NAMALWA (cell line): ENCODE measurements around the gene OR2AK2.

Source experiments
- DNase-seq: peaks from one replicate; pipeline ENCODE4 v3.0.0-alpha.2; 2015; ENCODE audit warnings: low spot score

Gene OR2AK2

GRCh38 chr1:247964933-247965332 lies at the start of gene OR2AK2:
Gene OR2AK2 (plus strand): TSS chr1:247965233. CDS start chr1:247965377, 144 bp downstream.
- DNase-seq: no peak

- DNase-seq: no peak
Measured at GRCh38 chr1:247919952-247920351, 45.1 kb upstream of the OR2AK2 start, which contains the start of gene OR2T8. Gene OR2T8 (plus strand): TSS chr1:247920252. CDS start chr1:247921018, 766 bp downstream.

DNA sequence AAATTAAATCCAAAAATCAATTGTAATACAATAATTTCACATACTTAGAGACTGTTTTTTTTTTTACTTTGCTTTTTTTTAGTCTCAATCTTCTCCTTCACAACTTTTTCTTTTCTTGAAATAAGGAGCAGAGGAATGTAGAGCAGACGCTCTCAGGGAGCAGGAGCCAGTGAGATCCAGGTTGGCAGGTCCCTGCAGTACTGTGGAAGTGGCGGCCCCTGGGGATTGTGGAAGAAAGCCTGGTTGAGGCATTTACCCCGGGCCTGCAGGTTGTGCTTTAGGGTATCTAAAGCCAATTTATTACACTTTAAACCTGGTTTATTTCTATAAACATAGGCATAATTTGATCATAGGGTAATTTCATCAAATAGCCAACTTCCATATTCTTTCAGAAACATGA lies 41.1 kb upstream of the OR2AK2 start:
- DNase-seq: no peak

GRCh38 chr1:247924868-247925267 lies 40.2 kb upstream of the OR2AK2 start, which contains the start of gene OR2AJ1:
Gene OR2AJ1 (plus strand): TSS chr1:247924889. CDS start chr1:247933769, 8,880 bp downstream.
- DNase-seq: no peak

GRCh38 chr1:247933989-247934388 lies 31.0 kb upstream of the OR2AK2 start:
- no peak for DNase-seq

- DNase-seq: no peak
Measured at GRCh38 chr1:247935781-247936180, 29.3 kb upstream of the OR2AK2 start.

GRCh38 chr1:247936415-247936814 lies 28.6 kb upstream of the OR2AK2 start:
- no peak for DNase-seq

GRCh38 chr1:247936965-247937734 lies 27.9 kb upstream of the OR2AK2 start:
- DNase-seq: peak; percentile 94

DNA sequence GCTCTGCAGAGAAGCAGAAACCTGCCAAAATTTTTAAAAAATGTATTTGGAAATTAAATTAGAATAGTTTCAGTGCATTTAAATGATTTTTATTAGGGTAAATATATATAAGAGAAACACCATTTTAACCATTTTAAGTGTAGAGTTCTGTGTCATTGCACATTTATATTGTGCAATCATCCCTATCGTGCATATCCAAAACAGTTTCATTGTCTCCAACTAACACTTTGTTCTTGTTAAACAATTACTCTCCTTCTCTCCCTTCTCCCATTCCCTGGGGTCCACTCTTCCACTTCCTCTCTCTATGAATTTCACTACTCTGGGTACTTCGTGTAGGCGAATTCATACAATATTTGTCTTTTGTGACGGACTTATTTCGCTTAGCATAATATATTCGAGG lies 22.4 kb upstream of the OR2AK2 start:
- DNase-seq: no peak

DNA sequence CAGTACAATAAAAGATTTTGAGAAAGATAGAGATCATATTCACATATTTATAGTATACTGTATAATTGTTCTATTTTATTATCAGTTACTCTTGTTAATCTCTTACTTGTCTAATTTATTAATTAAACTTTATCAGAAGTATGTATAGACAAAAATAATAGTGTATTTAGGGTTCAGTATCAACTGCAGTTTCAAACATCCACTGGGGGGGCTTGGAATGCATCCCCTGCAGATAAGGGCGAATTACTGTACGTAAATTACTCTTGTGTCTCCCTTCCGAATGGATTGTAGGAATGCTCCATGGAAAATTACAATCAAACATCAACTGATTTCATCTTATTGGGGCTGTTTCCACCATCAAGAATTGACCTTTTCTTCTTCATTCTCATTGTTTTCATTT lies 16.5 kb upstream of the OR2AK2 start, which contains the start of gene OR2L8:
Gene OR2L8 (plus strand): TSS at position 301 of the 400 bp plus-strand sequence. CDS start 0 bp downstream, at position 301.
- no peak for DNase-seq

DNA sequence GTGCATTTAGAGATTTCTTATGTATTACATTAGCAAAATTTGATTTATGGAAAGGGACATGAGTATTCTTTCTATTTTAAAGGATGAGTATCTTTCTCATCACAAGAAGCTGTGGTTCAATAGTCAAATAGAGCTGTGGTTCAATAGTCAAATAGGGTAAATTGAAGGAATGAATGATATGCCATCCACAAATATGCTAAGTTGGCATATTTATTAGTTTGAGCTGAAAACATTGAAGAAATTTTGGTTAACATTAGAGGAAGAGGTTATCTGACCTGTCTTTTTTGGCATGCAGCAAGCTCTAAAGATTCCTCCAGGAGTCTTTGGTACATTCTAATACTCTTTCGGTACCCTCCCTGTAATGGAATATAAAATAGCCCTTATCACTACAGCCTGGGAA lies 11.6 kb upstream of the OR2AK2 start:
- DNase-seq: no peak

DNA sequence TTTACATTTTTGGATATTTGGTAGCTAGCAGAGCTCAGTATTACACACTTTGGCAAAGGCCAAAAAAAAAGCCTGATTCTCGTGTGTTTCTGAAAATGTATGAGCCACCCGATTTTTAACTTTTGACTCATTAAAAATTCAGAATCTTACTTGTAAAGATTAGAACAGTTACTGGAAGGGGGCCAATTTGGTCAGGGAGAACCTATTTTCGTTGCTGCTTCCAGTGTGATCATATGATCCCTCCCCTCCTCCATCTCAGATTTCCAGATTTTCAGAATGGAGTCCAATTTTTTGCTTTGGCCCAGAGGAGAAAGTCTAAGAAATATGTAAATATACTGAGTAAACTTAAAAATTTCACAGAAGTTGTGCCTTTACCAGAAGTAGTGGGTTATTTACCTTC lies 3.2 kb upstream of the OR2AK2 start:
- no peak for DNase-seq

- DNase-seq: no peak
Measured at GRCh38 chr1:247962911-247963588, 2.0 kb upstream of the OR2AK2 start.

DNA sequence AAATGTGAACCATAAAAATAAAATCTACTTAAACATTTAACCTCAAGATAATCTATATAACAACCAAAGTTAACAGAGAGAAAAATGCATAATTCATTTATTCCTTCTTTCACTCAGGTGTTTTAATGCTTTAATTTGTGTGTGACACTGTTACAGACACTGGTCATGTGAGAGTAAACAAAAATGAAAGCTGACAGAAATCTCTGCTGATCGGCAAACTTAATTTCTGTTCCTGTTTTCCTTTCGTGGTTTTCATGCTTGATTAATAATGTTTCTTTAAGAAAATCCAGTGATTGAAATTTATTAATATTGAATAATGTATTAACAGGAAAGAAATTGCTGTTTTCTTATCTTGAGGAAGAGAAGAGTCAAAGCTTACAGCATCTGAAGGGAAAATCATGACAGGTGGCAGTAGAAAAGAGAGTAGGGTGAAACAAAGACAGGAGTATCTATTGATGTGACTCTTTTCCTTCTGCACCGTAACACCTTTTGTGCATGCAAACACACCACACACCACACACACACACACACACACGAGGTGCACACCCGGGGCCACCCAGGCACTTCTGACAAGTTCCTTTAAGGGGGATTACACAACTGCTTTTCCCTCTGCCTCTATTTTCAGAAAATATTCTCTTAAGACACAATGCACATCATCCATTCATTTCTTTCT lies 1.6 kb downstream of the OR2AK2 start:
- DNase-seq: peak; percentile 41

GRCh38 chr1:247992986-247993385 lies 28.0 kb downstream of the OR2AK2 start:
- no peak for DNase-seq

GRCh38 chr1:247998811-247999210 lies 33.8 kb downstream of the OR2AK2 start:
- DNase-seq: no peak

GRCh38 chr1:248000169-248000568 lies 35.1 kb downstream of the OR2AK2 start:
- DNase-seq: no peak

- no peak for DNase-seq
Measured at GRCh38 chr1:248007778-248008177, 42.7 kb downstream of the OR2AK2 start.

- DNase-seq: no peak
Measured at GRCh38 chr1:248009681-248010080, 44.6 kb downstream of the OR2AK2 start.

GRCh38 chr1:248013229-248013710 lies 48.2 kb downstream of the OR2AK2 start, which contains the start of gene OR2L5:
Gene OR2L5 (plus strand): TSS chr1:248013660. CDS start chr1:248021948, 8,288 bp downstream.
- DNase-seq: no peak

DNA sequence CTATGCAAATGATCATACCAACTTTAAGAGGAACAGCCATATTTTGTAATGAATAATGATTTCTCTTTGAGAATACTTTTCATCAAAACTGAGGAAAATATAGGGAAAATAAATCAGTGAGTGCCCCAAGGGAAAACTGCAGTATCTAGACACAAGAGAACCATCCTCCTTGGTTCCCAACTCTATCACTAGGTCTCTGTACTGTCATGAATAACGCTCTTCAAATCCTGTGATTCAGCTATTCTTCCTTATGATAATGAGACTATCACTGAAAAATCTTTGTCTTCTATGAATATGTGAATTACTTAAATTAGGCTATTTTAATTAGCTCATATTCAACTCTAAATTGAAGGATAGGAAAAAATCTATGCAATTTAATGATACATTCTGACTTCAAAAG lies 50.8 kb downstream of the OR2AK2 start:
- DNase-seq: no peak
